Lower leg skin (tissue), 3 donors: ENCODE measurements around the gene SMNDC1.

Experiments
- CTCF ChIP-seq, 3 donors: fragments of 450-650 bp; IDR thresholded peaks; one replicate each; pipeline ENCODE4 v1.5.1; 2016; ENCODE audit warnings: antibody characterized with exemption in 3 of 3, mild to moderate bottlenecking in 3 of 3, moderate library complexity in 2 of 3
- POLR2A ChIP-seq, 2 donors: fragments of 450-650 bp; IDR thresholded peaks; one replicate each; pipeline ENCODE4 v1.6.1; 2016 to 2017; ENCODE audit warnings: antibody characterized with exemption in 2 of 2, mild to moderate bottlenecking in 1 of 2, moderate library complexity in 1 of 2

- TF ChIP-seq CTCF (IDR thresholded peaks at IDR 0.05) (no peak), POLR2A (IDR thresholded peaks at IDR 0.05) (no peak)
Observed at GRCh38 chr10:110344622-110345021, 39.9 kb upstream of the SMNDC1 start.
